Neutrophil (primary cell): ENCODE data around the gene TNFAIP2.

ENCODE experiments used
- H3K27ac ChIP-seq: fragments of 200-600 bp; sonication (generic); 2 replicates; pipeline ENCODE4 v1.5.1; 2016; ENCODE audit warnings: mild to moderate bottlenecking, moderate library complexity
- H3K27me3 ChIP-seq: fragments of 200-600 bp; sonication (generic); 2 replicates; pipeline ENCODE4 v1.6.0; 2016; ENCODE audit warnings: mild to moderate bottlenecking
- H3K36me3 ChIP-seq: fragments of 200-600 bp; sonication (generic); 2 replicates; pipeline ENCODE4 v1.5.1; 2017
- H3K4me1 ChIP-seq, 2 experiments: fragments of 200-600 bp in 1 of 2; sonication (generic) in 1 of 2; 1 replicate in 1 of 2; 2 replicates in 1 of 2; pipeline versions ENCODE4 v1.5.1 to v1.6.1; 2013 to 2016; ENCODE audit warnings: low read depth in 1 of 2, low read length in 1 of 2, mild to moderate bottlenecking in 1 of 2, moderate library complexity in 1 of 2; ENCODE audit not compliant: control insufficient read depth in 1 of 2, insufficient read depth in 1 of 2
- H3K4me3 ChIP-seq, 2 experiments: fragments of 200-600 bp in 1 of 2; sonication (generic) in 1 of 2; 1 replicate in 1 of 2; 2 replicates in 1 of 2; pipeline ENCODE4 v1.5.1; 2013 to 2016; ENCODE audit warnings: low read depth in 1 of 2, low read length in 1 of 2, mild to moderate bottlenecking in 1 of 2, moderate library complexity in 1 of 2
- H3K9me3 ChIP-seq: fragments of 200-600 bp; sonication (generic); 2 replicates; pipeline ENCODE4 v1.5.1; 2016
- CTCF ChIP-seq: fragments of 200-600 bp; sonication (generic); IDR thresholded peaks from 2 replicates; pipeline ENCODE4 v1.5.1; 2016; ENCODE audit warnings: antibody characterized with exemption

TNFAIP2 gene

GRCh38 chr14:103136388-103137271, 13.4 kb downstream of the TNFAIP2 start:
- peaks cover 0 to 9% of the 10 kb centered on the region in 2 experiments for H3K4me1 ChIP-seq
- peak overlapping the region; percentile 56 for H3K27ac ChIP-seq
- TF ChIP-seq CTCF, result peak; percentile 15
- H3K9me3 ChIP-seq, result no peaks in the 10 kb centered on the region
- peaks cover 64% of the 10 kb centered on the region for H3K36me3 ChIP-seq
- peaks cover 42% of the 10 kb centered on the region for H3K27me3 ChIP-seq
- no peak overlapping the region for H3K4me3 ChIP-seq

GRCh38 chr14:103137689-103138300, 14.5 kb downstream of the TNFAIP2 start:
- no peak for TF ChIP-seq CTCF
- H3K27ac ChIP-seq, result no peak overlapping the region
- H3K36me3 ChIP-seq, result peaks cover 52% of the 10 kb centered on the region
- peaks cover 54% of the 10 kb centered on the region for H3K27me3 ChIP-seq
- no peak overlapping the region for H3K4me3 ChIP-seq
- no peaks in the 10 kb centered on the region for H3K9me3 ChIP-seq
- H3K4me1 ChIP-seq, result peaks cover 0 to 9% of the 10 kb centered on the region in 2 experiments

GRCh38 chr14:103138301-103139131, 15.3 kb downstream of the TNFAIP2 start:
- peaks cover 45% of the 10 kb centered on the region for H3K36me3 ChIP-seq
- no peak for TF ChIP-seq CTCF
- no peak overlapping the region for H3K4me3 ChIP-seq
- no peaks in the 10 kb centered on the region for H3K9me3 ChIP-seq
- H3K4me1 ChIP-seq, result peaks cover 0 to 9% of the 10 kb centered on the region in 2 experiments
- H3K27ac ChIP-seq, result no peak overlapping the region
- H3K27me3 ChIP-seq, result peaks cover 61% of the 10 kb centered on the region

GRCh38 chr14:103139132-103140025, 16.1 kb downstream of the TNFAIP2 start:
- H3K36me3 ChIP-seq, result peaks cover 36% of the 10 kb centered on the region
- H3K27me3 ChIP-seq, result peaks cover 64% of the 10 kb centered on the region
- H3K9me3 ChIP-seq, result no peaks in the 10 kb centered on the region
- peaks cover 0 to 9% of the 10 kb centered on the region in 2 experiments for H3K4me1 ChIP-seq
- no peak overlapping the region for H3K4me3 ChIP-seq
- H3K27ac ChIP-seq, result no peak overlapping the region
- TF ChIP-seq CTCF, result no peak
